ENCODE measurements around the gene SERPINA3. TPM values are rescaled to one million over a fixed set of nuclear protein-coding genes. Genes with fewer than 3 reads are reported as not detected.

The SERPINA3 gene
- total RNA-seq, result not detected

GRCh38 chr14:94612174-94612573 is at the start of gene SERPINA3:
TSS of gene SERPINA3 (plus strand) at chr14:94612391. CDS start at chr14:94614442, 2,051 bp downstream.
- CTCF ChIA-PET, result no interaction called here
- DNase-seq, result no peak

GRCh38 chr14:94562941-94563883 is 49.0 kb upstream of the SERPINA3 start:
- DNase-seq (no peak), ATAC-seq (no peak)
- Mint-ChIP-seq H3K4me3 (no peak overlapping the region), H3K27ac (no peak overlapping the region), H3K36me3 (ENCODE audit: low read depth) (no peaks in the 10 kb centered on the region), H3K4me1 (ENCODE audit: low read depth) (no peaks in the 10 kb centered on the region), H3K9me3 (ENCODE audit: insufficient read depth) (no peaks in the 10 kb centered on the region), H3K27me3 (ENCODE audit: low read depth) (no peaks in the 10 kb centered on the region)
- ChIA-PET CTCF (no interaction called here), POLR2A (no interaction called here)

More at GRCh38 chr14:94612174-94612573, at the start of gene SERPINA3:
- no peak for ATAC-seq
- H3K27ac Mint-ChIP-seq, result no peak within 1 kb of the TSS
- H3K4me1 Mint-ChIP-seq (ENCODE audit: low read depth), result no peaks in the 10 kb centered on the region
- no peaks in the 10 kb centered on the region for H3K9me3 Mint-ChIP-seq (ENCODE audit: insufficient read depth)
- POLR2A ChIA-PET, result no interaction called here
- no peaks in the 10 kb centered on the region for H3K36me3 Mint-ChIP-seq (ENCODE audit: low read depth)
- H3K27me3 Mint-ChIP-seq (ENCODE audit: low read depth), result no peaks in the 10 kb centered on the region
- no peak within 1 kb of the TSS for H3K4me3 Mint-ChIP-seq

GRCh38 chr14:94564381-94564780 is 47.8 kb upstream of the SERPINA3 start:
- Mint-ChIP-seq H3K27me3 (ENCODE audit: low read depth) (no peaks in the 10 kb centered on the region), H3K36me3 (ENCODE audit: low read depth) (no peaks in the 10 kb centered on the region), H3K27ac (no peak overlapping the region), H3K4me1 (ENCODE audit: low read depth) (no peaks in the 10 kb centered on the region), H3K4me3 (no peak overlapping the region), H3K9me3 (ENCODE audit: insufficient read depth) (no peaks in the 10 kb centered on the region)
- CTCF ChIA-PET, result interaction anchor here (0.9 kb wide), 1 partner anchor 16 kb away, joined by 4 read pairs; no protein-coding TSS in a partner anchor
- POLR2A ChIA-PET, result no interaction called here
- DNase-seq (no peak), ATAC-seq (no peak)

GRCh38 chr14:94568186-94568585 is 44.0 kb upstream of the SERPINA3 start:
- no peak overlapping the region for H3K4me3 Mint-ChIP-seq
- H3K4me1 Mint-ChIP-seq (ENCODE audit: low read depth), result no peaks in the 10 kb centered on the region
- H3K27me3 Mint-ChIP-seq (ENCODE audit: low read depth), result no peaks in the 10 kb centered on the region
- H3K36me3 Mint-ChIP-seq (ENCODE audit: low read depth), result no peaks in the 10 kb centered on the region
- ChIA-PET CTCF (no interaction called here), POLR2A (interaction anchor here (0.6 kb wide), 1 partner anchor 53 kb away, joined by 3 read pairs; no protein-coding TSS in a partner anchor)
- DNase-seq, result no peak
- ATAC-seq, result no peak
- no peak overlapping the region for H3K27ac Mint-ChIP-seq
- H3K9me3 Mint-ChIP-seq (ENCODE audit: insufficient read depth), result no peaks in the 10 kb centered on the region

GRCh38 chr14:94569381-94570001 is 42.7 kb upstream of the SERPINA3 start:
- Mint-ChIP-seq H3K4me1 (ENCODE audit: low read depth) (no peaks in the 10 kb centered on the region), H3K4me3 (no peak overlapping the region), H3K27me3 (ENCODE audit: low read depth) (no peaks in the 10 kb centered on the region), H3K36me3 (ENCODE audit: low read depth) (no peaks in the 10 kb centered on the region), H3K9me3 (ENCODE audit: insufficient read depth) (no peaks in the 10 kb centered on the region), H3K27ac (no peak overlapping the region)
- CTCF ChIA-PET, result no interaction called here
- ATAC-seq (no peak), DNase-seq (no peak)
- POLR2A ChIA-PET, result no interaction called here

DNA sequence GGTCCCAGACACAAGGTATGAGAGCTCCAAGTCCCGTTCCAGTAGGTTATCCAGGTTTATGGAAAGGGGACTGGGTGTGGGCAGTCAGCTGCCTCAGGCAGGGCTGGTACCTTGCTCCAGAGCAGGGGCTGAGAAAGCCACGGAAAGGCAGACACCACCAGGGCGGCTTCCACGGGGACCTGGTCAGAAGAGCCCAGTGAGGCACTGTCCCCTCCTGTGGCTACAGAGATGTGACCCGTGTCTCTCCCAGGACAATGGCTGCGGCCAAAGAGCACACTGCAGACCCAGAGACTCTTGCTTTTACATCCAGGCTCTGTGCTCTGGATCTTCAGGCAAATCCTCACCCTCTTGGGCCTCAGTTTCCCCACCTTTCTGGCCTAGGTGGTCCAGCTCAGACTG is 42.2 kb upstream of the SERPINA3 start:
- H3K9me3 Mint-ChIP-seq (ENCODE audit: insufficient read depth), result no peaks in the 10 kb centered on the region
- no peaks in the 10 kb centered on the region for H3K36me3 Mint-ChIP-seq (ENCODE audit: low read depth)
- H3K4me3 Mint-ChIP-seq, result no peak overlapping the region
- H3K4me1 Mint-ChIP-seq (ENCODE audit: low read depth), result no peaks in the 10 kb centered on the region
- H3K27ac Mint-ChIP-seq, result no peak overlapping the region
- ChIA-PET CTCF (no interaction called here), POLR2A (no interaction called here)
- ATAC-seq, result no peak
- DNase-seq, result no peak
- no peaks in the 10 kb centered on the region for H3K27me3 Mint-ChIP-seq (ENCODE audit: low read depth)

DNA sequence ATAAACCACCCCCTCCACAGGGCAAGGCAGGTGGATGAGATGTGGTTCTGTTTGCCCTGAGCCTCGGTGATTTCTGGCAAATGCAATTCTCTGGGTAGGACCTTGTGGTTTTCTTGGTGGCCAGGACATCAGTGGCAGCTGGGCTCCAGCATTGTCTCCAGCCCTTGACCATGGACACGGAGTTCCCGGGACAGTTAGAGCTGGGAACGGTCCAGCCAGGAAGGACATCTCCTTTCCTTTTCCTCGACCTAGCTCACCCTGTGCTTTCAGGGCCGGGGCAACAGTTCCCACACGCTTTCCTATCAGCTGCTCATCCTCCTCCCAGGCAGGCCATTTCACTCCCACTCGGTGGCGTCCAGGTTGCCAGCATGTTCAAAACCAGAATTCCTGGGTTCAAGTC is 41.8 kb upstream of the SERPINA3 start:
- no peaks in the 10 kb centered on the region for H3K4me1 Mint-ChIP-seq (ENCODE audit: low read depth)
- H3K4me3 Mint-ChIP-seq, result no peak overlapping the region
- H3K9me3 Mint-ChIP-seq (ENCODE audit: insufficient read depth), result no peaks in the 10 kb centered on the region
- ATAC-seq (no peak), DNase-seq (no peak)
- H3K27ac Mint-ChIP-seq, result no peak overlapping the region
- ChIA-PET POLR2A (no interaction called here), CTCF (no interaction called here)
- no peaks in the 10 kb centered on the region for H3K36me3 Mint-ChIP-seq (ENCODE audit: low read depth)
- no peaks in the 10 kb centered on the region for H3K27me3 Mint-ChIP-seq (ENCODE audit: low read depth)

GRCh38 chr14:94571395-94571794 is 40.8 kb upstream of the SERPINA3 start:
- Mint-ChIP-seq H3K9me3 (ENCODE audit: insufficient read depth) (no peaks in the 10 kb centered on the region), H3K4me3 (no peak overlapping the region), H3K27me3 (ENCODE audit: low read depth) (no peaks in the 10 kb centered on the region), H3K4me1 (ENCODE audit: low read depth) (no peaks in the 10 kb centered on the region), H3K36me3 (ENCODE audit: low read depth) (no peaks in the 10 kb centered on the region), H3K27ac (no peak overlapping the region)
- ChIA-PET POLR2A (no interaction called here), CTCF (no interaction called here)
- DNase-seq, result no peak
- ATAC-seq, result no peak

GRCh38 chr14:94571950-94572349 is 40.2 kb upstream of the SERPINA3 start:
- Mint-ChIP-seq H3K27ac (no peak overlapping the region), H3K4me3 (no peak overlapping the region), H3K4me1 (ENCODE audit: low read depth) (no peaks in the 10 kb centered on the region), H3K9me3 (ENCODE audit: insufficient read depth) (no peaks in the 10 kb centered on the region), H3K27me3 (ENCODE audit: low read depth) (no peaks in the 10 kb centered on the region), H3K36me3 (ENCODE audit: low read depth) (no peaks in the 10 kb centered on the region)
- POLR2A ChIA-PET, result no interaction called here
- CTCF ChIA-PET, result no interaction called here
- ATAC-seq (no peak), DNase-seq (no peak)

DNA sequence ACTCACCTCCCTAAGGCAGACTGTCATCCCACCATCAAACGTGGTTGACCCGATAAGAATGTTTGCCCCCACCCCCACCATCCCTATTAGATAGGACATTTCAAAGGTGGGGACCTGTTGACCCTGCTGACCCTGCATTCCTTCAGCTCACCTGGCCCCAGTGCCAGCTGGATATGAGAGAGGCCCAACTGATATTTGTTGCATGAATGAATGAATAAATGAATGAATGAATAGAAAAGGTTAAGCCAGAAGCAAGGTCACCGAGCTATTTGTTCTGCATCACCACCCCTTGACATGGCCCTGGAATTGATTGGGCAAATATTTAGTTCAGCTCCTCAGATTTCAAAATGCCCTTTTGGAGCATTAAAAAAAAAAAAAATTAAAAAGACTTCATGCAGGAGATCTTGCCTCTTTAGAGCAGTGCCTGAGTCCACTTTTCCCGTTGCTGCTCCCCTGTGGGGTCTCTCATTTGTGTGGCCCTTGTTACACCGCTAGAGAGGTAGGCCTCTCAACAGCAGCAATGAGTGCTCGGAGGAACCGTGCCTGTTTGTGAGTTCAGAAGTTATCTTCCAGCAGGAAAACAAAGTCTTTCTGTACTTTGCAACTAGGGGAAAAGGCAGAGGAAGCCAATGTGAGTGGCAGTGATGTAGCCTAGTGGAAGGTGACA is 39.4 kb upstream of the SERPINA3 start:
- no peaks in the 10 kb centered on the region for H3K27me3 Mint-ChIP-seq (ENCODE audit: low read depth)
- ChIA-PET POLR2A (no interaction called here), CTCF (no interaction called here)
- no peaks in the 10 kb centered on the region for H3K9me3 Mint-ChIP-seq (ENCODE audit: insufficient read depth)
- ATAC-seq (no peak), DNase-seq (no peak)
- H3K27ac Mint-ChIP-seq, result no peak overlapping the region
- H3K4me1 Mint-ChIP-seq (ENCODE audit: low read depth), result no peaks in the 10 kb centered on the region
- H3K4me3 Mint-ChIP-seq, result no peak overlapping the region
- H3K36me3 Mint-ChIP-seq (ENCODE audit: low read depth), result no peaks in the 10 kb centered on the region

GRCh38 chr14:94573475-94574277 is 38.5 kb upstream of the SERPINA3 start:
- Mint-ChIP-seq H3K9me3 (ENCODE audit: insufficient read depth) (no peaks in the 10 kb centered on the region), H3K27ac (no peak overlapping the region), H3K4me3 (no peak overlapping the region), H3K4me1 (ENCODE audit: low read depth) (no peaks in the 10 kb centered on the region), H3K36me3 (ENCODE audit: low read depth) (no peaks in the 10 kb centered on the region), H3K27me3 (ENCODE audit: low read depth) (no peaks in the 10 kb centered on the region)
- ATAC-seq, result no peak
- ChIA-PET CTCF (interaction anchor here (1.1 kb wide), 1 partner anchor 25 kb away, joined by 3 read pairs; no protein-coding TSS in a partner anchor), POLR2A (no interaction called here)
- DNase-seq, result no peak
